ENCODE measurements around the gene DSCAM.
"Not testable (repeated sequence)": the region's sequence is repeated elsewhere in the genome, so short reads cannot be mapped to it uniquely, and the experiment has no call there.

Gene DSCAM

DNA sequence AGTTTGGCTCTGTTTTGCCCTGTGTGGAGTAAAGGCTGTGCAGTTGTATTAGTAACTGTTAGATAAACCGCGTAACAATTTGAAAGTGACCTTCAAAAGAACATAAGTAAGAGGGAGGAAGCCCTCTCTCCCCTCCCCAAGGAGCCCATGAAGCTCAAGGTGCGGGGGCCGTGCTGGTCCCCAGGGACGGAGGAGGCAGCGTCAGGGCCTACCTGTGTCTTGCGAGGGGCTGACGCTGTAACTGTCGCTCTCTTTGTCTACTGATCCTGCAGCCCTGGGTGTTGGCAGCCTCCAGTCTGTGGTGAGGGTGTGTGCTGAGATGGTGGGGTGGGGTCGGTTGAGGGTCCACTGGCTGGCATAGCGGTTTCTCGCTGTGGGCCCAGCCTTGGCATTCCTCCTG, 803.1 kb downstream of the DSCAM start:
- no peaks in the 10 kb centered on the region for H3K9me3 ChIP-seq
- no peaks in the 10 kb centered on the region for H3K36me3 ChIP-seq
- H3K27me3 ChIP-seq = no peaks in the 10 kb centered on the region
- no peak for TF ChIP-seq Cebpa-rat (IDR thresholded peaks at IDR 0.05)
- H3K4me2 ChIP-seq = no peak overlapping the region
- no peaks in the 10 kb centered on the region for H4K20me1 ChIP-seq
- no peak overlapping the region for H3K4me3 ChIP-seq
- H3K4me1 ChIP-seq = peaks cover 8% of the 10 kb centered on the region
- no peak overlapping the region for H3K9ac ChIP-seq
- no peak overlapping the region for H3K27ac ChIP-seq

DNA sequence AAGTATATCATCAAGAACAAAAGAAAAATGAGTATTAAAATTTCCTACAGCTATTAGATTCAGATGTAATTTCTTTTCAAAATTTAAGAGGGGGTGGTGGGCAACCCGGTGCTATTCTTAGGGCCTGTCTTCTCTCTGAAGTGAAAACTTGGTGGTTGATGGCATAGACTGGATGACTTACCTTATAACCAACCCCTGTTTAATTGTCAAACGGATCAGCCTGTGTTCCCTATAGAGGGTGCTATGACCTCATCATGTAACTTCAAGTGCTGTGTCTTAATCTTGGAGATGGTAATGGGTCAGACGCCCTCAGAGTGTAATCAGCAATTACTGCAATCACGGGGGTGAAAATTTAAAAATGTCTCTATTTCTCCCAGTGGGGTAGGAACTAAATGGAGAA, 803.5 kb downstream of the DSCAM start:
- TF ChIP-seq Cebpa-rat (IDR thresholded peaks at IDR 0.05) = no peak
- H3K9ac ChIP-seq = no peak overlapping the region
- no peak overlapping the region for H3K4me2 ChIP-seq

DNA sequence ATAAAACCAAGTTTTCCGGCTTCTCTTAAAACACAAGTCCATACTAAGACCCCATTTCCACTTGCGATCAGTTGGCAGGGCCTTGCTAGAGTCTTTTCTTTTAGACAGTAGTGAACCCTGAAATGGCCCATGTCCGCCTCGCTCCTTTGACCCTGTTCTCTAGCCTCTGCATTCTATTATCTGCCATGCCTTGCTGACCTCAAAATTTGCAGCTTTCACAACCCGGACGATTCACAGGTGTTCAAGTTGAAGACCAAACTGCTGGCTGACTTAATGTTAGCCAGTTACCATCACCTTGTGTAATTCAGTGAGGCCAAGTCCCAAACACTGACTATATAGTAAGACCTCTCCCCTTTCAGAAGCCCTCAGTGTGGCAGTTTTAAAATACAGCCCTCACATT, 805.5 kb downstream of the DSCAM start:
- H3K9me3 ChIP-seq = no peaks in the 10 kb centered on the region
- no peak for TF ChIP-seq Cebpa-rat (IDR thresholded peaks at IDR 0.05)
- no peak overlapping the region for H3K4me3 ChIP-seq
- H3K36me3 ChIP-seq = no peaks in the 10 kb centered on the region
- no peaks in the 10 kb centered on the region for H3K27me3 ChIP-seq
- H3K4me2 ChIP-seq = no peak overlapping the region
- H4K20me1 ChIP-seq = no peaks in the 10 kb centered on the region
- no peak overlapping the region for H3K27ac ChIP-seq
- no peak overlapping the region for H3K9ac ChIP-seq
- H3K4me1 ChIP-seq = peaks cover 8% of the 10 kb centered on the region

More for the DNA sequence above, 803.5 kb downstream of the DSCAM start:
- H3K4me3 ChIP-seq = no peak overlapping the region
- no peaks in the 10 kb centered on the region for H4K20me1 ChIP-seq
- no peaks in the 10 kb centered on the region for H3K36me3 ChIP-seq
- H3K9me3 ChIP-seq = no peaks in the 10 kb centered on the region
- H3K4me1 ChIP-seq = peaks cover 8% of the 10 kb centered on the region
- H3K27me3 ChIP-seq = no peaks in the 10 kb centered on the region
- H3K27ac ChIP-seq = no peak overlapping the region

DNA sequence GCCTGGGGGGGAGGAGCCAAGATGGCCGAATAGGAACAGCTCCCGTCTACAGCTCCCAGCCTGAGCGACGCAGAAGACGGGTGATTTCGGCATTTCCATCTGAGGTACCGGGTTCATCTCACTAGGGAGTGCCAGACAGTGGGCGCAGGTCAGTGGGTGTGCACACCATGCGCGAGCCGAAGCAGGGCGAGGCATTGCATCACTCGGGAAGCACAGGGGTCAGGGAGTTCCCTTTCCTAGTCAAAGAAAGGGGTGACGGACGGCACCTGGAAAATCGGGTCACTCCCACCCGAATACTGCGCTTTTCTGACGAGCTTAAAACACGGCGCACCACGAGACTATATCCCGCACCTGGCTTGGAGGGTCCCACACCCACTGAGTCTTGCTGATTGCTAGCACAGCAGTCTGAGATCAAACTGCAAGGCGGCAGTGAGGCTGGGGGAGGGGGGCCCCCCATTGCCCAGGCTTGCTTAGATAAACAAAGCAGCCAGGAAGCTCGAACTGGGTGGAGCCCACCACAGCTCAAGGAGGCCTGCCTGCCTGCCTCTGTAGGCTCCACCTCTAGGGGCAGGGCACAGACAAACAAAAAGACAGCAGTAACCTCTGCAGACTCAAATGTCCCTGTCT, 813.7 kb downstream of the DSCAM start:
- not testable (repeated sequence) for H3K4me1 ChIP-seq, H3K4me3 ChIP-seq, H3K36me3 ChIP-seq, H3K4me2 ChIP-seq, H3K9me3 ChIP-seq, H3K9ac ChIP-seq, H3K27ac ChIP-seq, H4K20me1 ChIP-seq, H3K27me3 ChIP-seq

DNA sequence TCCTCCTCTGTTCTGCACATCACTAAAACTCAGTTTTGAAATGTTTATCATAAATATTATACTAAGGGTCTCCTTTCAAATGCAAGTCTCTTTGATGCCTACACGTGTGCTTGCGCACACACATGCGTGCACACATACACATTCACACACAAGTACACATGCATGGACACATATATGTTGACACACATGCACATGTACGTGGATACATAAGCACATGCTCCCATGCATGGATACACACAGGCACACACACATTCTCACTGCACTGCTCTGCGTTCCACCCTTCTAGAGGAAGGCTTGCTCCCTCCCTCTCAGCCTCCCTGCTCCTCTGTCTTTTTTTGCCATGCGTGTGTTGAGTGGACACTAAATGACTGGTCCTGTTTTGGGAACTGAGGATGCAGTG, 817.1 kb downstream of the DSCAM start:
- Histone ChIP-seq H3K9ac (no peak overlapping the region), H3K27ac (no peak overlapping the region)

DNA sequence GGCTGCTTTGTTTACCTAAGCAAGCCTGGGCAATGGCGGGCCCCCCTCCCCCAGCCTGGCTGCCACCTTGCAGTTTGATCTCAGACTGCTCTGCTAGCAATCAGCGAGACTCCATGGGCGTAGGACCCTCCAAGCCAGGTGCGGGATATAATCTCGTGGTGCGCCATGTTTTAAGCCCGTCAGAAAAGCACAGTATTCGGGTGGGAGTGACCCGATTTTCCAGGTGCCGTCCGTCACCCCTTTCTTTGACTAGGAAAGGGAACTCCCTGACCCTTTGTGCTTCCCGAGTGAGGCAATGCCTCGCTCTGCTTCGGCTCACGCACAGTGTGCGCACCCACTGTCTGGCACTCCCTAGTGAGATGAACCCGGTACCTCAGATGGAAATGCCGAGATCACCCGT, 818.6 kb downstream of the DSCAM start:
- H3K4me2 ChIP-seq, H3K9ac ChIP-seq, H3K4me1 ChIP-seq, H3K9me3 ChIP-seq, H3K36me3 ChIP-seq, H3K4me3 ChIP-seq, H4K20me1 ChIP-seq, H3K27me3 ChIP-seq, H3K27ac ChIP-seq: not testable (repeated sequence)

More for the DNA sequence above, 817.1 kb downstream of the DSCAM start:
- Histone ChIP-seq H4K20me1 (no peaks in the 10 kb centered on the region), H3K36me3 (no peaks in the 10 kb centered on the region), H3K4me3 (no peak overlapping the region), H3K4me2 (no peak overlapping the region), H3K27me3 (no peaks in the 10 kb centered on the region), H3K4me1 (no peaks in the 10 kb centered on the region), H3K9me3 (no peaks in the 10 kb centered on the region)
- no peak for TF ChIP-seq Cebpa-rat (IDR thresholded peaks at IDR 0.05)

DNA sequence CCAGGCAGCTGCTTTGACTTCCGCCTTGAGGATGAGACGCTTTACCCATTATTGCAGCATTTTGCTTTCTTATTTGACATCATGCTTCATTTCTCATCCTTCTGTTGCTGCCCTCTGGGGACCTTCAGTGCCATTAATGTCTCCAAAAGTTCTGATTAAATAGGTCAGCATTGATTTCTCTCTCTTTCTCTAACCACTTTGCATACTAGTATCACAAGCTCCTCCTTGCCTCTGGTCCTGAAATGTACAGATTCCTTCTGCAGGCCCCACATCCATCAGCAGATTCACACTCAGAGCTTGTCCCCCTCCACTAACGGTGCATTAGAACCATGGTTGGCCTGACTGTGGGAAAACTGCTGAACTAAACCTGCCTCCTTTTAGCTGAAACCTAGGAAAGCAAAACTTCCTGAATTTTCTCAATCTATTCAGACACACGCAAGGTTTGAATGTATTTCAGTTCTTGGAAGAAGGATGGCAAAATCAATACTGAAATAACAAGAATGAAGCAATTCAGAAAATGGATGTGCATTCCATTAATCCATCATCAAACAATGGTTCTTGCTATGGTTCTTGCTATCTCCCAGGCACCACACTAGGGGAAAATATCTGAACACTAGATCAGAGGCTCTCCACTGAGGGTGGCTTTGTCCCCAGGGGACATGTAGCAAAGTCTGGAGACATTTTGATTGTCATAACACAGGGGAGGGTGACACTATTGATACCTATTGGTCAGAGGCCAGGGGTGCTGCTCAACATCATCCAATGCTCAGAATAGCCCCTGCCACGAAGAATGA, 825.2 kb downstream of the DSCAM start:
- no peaks in the 10 kb centered on the region for H3K4me1 ChIP-seq
- H3K4me3 ChIP-seq = no peak overlapping the region
- peaks cover 5% of the 10 kb centered on the region; the same call in 1 of the 2 replicates for H3K9me3 ChIP-seq
- TF ChIP-seq Cebpa-rat (IDR thresholded peaks at IDR 0.05) = no peak
- H3K27ac ChIP-seq = no peak overlapping the region
- H3K4me2 ChIP-seq = no peak overlapping the region
- H3K36me3 ChIP-seq = no peaks in the 10 kb centered on the region
- H3K9ac ChIP-seq = no peak overlapping the region
- H4K20me1 ChIP-seq = no peaks in the 10 kb centered on the region
- H3K27me3 ChIP-seq = no peaks in the 10 kb centered on the region

DNA sequence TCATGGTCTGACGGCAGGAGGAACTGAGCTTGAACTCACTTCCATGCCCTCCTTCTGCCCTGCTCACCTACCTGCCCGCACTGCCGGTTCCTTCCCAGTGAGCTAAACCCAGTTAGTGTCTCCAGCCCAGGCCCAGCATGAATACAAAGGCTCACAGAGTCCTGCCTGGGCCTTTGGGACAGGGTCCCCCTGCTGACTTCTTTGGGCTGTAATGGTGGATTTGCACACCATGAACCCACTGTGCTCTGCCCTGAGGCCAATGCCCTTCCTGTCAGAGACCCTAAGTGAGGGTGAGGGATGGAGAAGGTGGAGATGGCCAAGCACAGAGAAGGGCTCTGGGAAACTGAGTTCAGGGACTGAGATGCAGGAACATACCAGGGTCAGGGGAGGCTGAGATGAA, 826.3 kb downstream of the DSCAM start:
- H4K20me1 ChIP-seq = no peaks in the 10 kb centered on the region
- no peaks in the 10 kb centered on the region for H3K4me1 ChIP-seq
- no peak for TF ChIP-seq Cebpa-rat (IDR thresholded peaks at IDR 0.05)

DNA sequence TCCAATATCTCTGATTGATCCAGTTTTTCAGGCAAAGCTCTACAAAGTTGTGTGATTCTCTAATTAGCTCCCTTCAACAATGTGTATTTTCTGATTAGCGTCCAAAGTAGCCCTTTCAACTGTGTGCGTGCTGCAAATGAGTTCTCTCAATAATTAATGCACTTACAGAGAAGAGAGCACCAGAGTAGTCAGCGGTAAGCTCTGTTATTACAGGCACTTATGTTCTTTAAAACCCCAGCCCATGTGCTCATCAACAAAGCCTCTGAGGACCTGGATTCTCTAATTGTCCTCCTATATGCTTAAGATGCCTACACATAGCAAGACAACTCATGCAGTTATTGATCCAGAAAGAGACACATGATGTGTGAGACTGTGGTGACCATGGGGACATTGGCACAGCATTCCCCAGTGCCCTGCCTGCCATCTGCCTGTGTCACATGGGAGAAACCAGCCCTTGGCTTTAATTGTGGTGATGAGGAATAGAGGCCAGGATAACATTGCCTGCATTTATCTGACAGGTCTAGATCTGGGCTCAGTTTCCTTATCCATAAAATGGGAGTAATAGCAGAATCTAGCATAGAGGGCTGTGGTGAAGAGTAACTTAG, 828.0 kb downstream of the DSCAM start:
- H3K36me3 ChIP-seq = no peaks in the 10 kb centered on the region
- H3K4me1 ChIP-seq = no peaks in the 10 kb centered on the region
- no peak overlapping the region for H3K4me3 ChIP-seq
- no peaks in the 10 kb centered on the region for H4K20me1 ChIP-seq
- H3K27me3 ChIP-seq = no peaks in the 10 kb centered on the region
- H3K27ac ChIP-seq = no peak overlapping the region
- H3K4me2 ChIP-seq = no peak overlapping the region
- no peak for TF ChIP-seq Cebpa-rat (IDR thresholded peaks at IDR 0.05)
- H3K9me3 ChIP-seq = peaks cover 5% of the 10 kb centered on the region; the same call in 1 of the 2 replicates
- H3K9ac ChIP-seq = no peak overlapping the region

More for the DNA sequence above, 826.3 kb downstream of the DSCAM start:
- H3K36me3 ChIP-seq = no peaks in the 10 kb centered on the region
- no peaks in the 10 kb centered on the region for H3K27me3 ChIP-seq
- H3K9ac ChIP-seq = no peak overlapping the region
- peaks cover 5% of the 10 kb centered on the region; the same call in 1 of the 2 replicates for H3K9me3 ChIP-seq
- H3K4me3 ChIP-seq = no peak overlapping the region
- no peak overlapping the region for H3K4me2 ChIP-seq
- no peak overlapping the region for H3K27ac ChIP-seq

DNA sequence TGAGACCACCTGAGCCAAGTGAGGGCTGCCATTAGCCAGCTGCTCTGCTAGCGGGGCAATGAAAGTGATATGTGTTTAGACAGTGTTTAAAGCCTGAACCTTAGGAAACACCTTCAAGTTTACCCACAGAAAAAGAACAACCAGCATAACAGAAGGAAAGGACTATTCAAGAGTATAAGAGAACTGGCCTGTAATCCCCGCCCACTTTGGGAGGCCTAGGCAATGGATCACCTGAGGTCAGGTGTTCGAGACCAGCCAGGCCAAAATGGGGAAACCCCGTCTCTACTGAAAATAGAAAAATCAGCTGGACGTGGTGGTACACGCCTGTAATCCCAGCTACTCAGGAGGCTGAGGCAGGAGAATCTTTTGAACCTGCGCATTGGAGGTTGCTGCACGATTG, 830.3 kb downstream of the DSCAM start:
- no peak overlapping the region for H3K4me3 ChIP-seq
- H3K27me3 ChIP-seq = no peaks in the 10 kb centered on the region
- H3K9me3 ChIP-seq = peaks cover 5% of the 10 kb centered on the region; the same call in 1 of the 2 replicates
- H3K4me1 ChIP-seq = no peaks in the 10 kb centered on the region
- no peak overlapping the region for H3K9ac ChIP-seq
- no peak for TF ChIP-seq Cebpa-rat (IDR thresholded peaks at IDR 0.05)
- no peak overlapping the region for H3K27ac ChIP-seq
- no peaks in the 10 kb centered on the region for H3K36me3 ChIP-seq
- no peak overlapping the region for H3K4me2 ChIP-seq
- H4K20me1 ChIP-seq = no peaks in the 10 kb centered on the region

Measured in BLaER1 (cell line).